BLaER1 treated with 17β-estradiol and CSF1 and Interleukin-3, amounts not matched to agents 10 nM and 100 nM (cell line): ENCODE results near the gene SRD5A1.
A peak's percentile ranks its signal among the peaks of the same experiment; 100 is the strongest.

Experiments used
- H3K27ac ChIP-seq, 11 experiments: shearing (Covaris generic); formaldehyde crosslinking; 2 replicates each; pipeline ENCODE4 v1.8.1; 2022
- H3K27me3 ChIP-seq, 11 experiments: shearing (Covaris generic); formaldehyde crosslinking; 2 replicates each; pipeline ENCODE4 v1.8.1; 2022
- H3K36me3 ChIP-seq, 11 experiments: shearing (Covaris generic); formaldehyde crosslinking; 2 replicates each; pipeline ENCODE4 v1.8.1; 2022
- H3K4me1 ChIP-seq, 10 experiments: shearing (Covaris generic); formaldehyde crosslinking; 2 replicates each; pipeline ENCODE4 v1.8.1; 2022
- H3K4me2 ChIP-seq, 11 experiments: shearing (Covaris generic); formaldehyde crosslinking; 2 replicates each; pipeline ENCODE4 v1.8.1; 2022
- H3K4me3 ChIP-seq, 10 experiments: shearing (Covaris generic); formaldehyde crosslinking; 2 replicates each; pipeline ENCODE4 v1.8.1; 2022
- H3K9ac ChIP-seq, 11 experiments: shearing (Covaris generic); formaldehyde crosslinking; 2 replicates each; pipeline ENCODE4 v1.8.1; 2022
- H3K9me3 ChIP-seq, 11 experiments: shearing (Covaris generic); formaldehyde crosslinking; replicated peaks in 1 of 11; 2 replicates each; pipeline ENCODE4 v1.8.1; 2022
- H4K20me1 ChIP-seq, 11 experiments: shearing (Covaris generic); formaldehyde crosslinking; 2 replicates each; pipeline ENCODE4 v1.8.1; 2022
- Cebpa-rat ChIP-seq, 11 experiments: shearing (Covaris generic); IDR thresholded peaks; 2 replicates each; pipeline ENCODE4 v1.8.1; 2022

Gene SRD5A1

GRCh38 chr5:6632324-6632887, 834 bp upstream of the SRD5A1 start:
- H3K4me1 ChIP-seq, result peaks cover 19 to 32% (median 24%) of the 10 kb centered on the region in 10 experiments
- peaks cover 42 to 47% (median 44%) of the 10 kb centered on the region in 11 experiments for H3K36me3 ChIP-seq
- peak overlapping the region; percentile 90 to 99 (median 97) for H3K9ac ChIP-seq
- H4K20me1 ChIP-seq, result peaks cover 45 to 77% (median 59%) of the 10 kb centered on the region in 11 experiments; a peak in 21 of 22 replicates
- H3K9me3 ChIP-seq, result no peaks in the 10 kb centered on the region
- no peak for TF ChIP-seq Cebpa-rat (IDR thresholded peaks at IDR 0.05)
- H3K27ac ChIP-seq, result peak overlapping the region; percentile 92 to 100 (median 98)
- peak overlapping the region; percentile 85 to 96 (median 94) for H3K4me2 ChIP-seq
- peak overlapping the region; percentile 84 to 99 (median 96) for H3K4me3 ChIP-seq
- no peaks in the 10 kb centered on the region; a peak in 1 of 22 replicates for H3K27me3 ChIP-seq

GRCh38 chr5:6633469-6634245, 417 bp downstream of the SRD5A1 start:
- H3K27ac ChIP-seq, result peak overlapping the region in 10 of 11 experiments; percentile 92 to 100 (median 98); a peak in 20 of 22 replicates
- H3K9me3 ChIP-seq, result no peaks in the 10 kb centered on the region
- H3K36me3 ChIP-seq, result peaks cover 29 to 41% (median 31%) of the 10 kb centered on the region in 11 experiments
- TF ChIP-seq Cebpa-rat (IDR thresholded peaks at IDR 0.05), result no peak
- H3K4me3 ChIP-seq, result peak overlapping the region; percentile 84 to 99 (median 96)
- H3K4me1 ChIP-seq, result peaks cover 19 to 32% (median 24%) of the 10 kb centered on the region in 10 experiments
- H4K20me1 ChIP-seq, result peaks cover 36 to 72% (median 46%) of the 10 kb centered on the region in 11 experiments; a peak in 21 of 22 replicates
- H3K9ac ChIP-seq, result peak overlapping the region; percentile 90 to 99 (median 97)
- H3K27me3 ChIP-seq, result no peaks in the 10 kb centered on the region; a peak in 1 of 22 replicates
- H3K4me2 ChIP-seq, result peak overlapping the region; percentile 82 to 96 (median 94)

GRCh38 chr5:6634306-6634705, 1.1 kb downstream of the SRD5A1 start:
- Histone ChIP-seq H3K27ac (peak overlapping the region in 9 of 11 experiments; percentile 92 to 100 (median 97); a peak in 12 of 22 replicates), H3K9ac (peak overlapping the region; percentile 90 to 99 (median 97))

GRCh38 chr5:6634788-6635430, 1.7 kb downstream of the SRD5A1 start:
- Histone ChIP-seq H3K9ac (peak overlapping the region in 1 of 11 experiments; percentile 14; a peak in 1 of 22 replicates), H3K4me3 (peak overlapping the region in 6 of 10 experiments; percentile 84 to 99 (median 96); a peak in 5 of 20 replicates), H3K27ac (peak overlapping the region in 1 of 11 experiments; percentile 7; a peak in 1 of 22 replicates), H3K27me3 (no peaks in the 10 kb centered on the region; a peak in 1 of 22 replicates), H3K4me1 (peaks cover 19 to 32% (median 24%) of the 10 kb centered on the region in 10 experiments), H3K36me3 (peaks cover 17 to 30% (median 19%) of the 10 kb centered on the region in 11 experiments), H4K20me1 (peaks cover 23 to 59% (median 34%) of the 10 kb centered on the region in 11 experiments; a peak in 21 of 22 replicates), H3K9me3 (no peaks in the 10 kb centered on the region), H3K4me2 (peak overlapping the region; percentile 75 to 96 (median 93))
- no peak for TF ChIP-seq Cebpa-rat (IDR thresholded peaks at IDR 0.05)

More at GRCh38 chr5:6634306-6634705, 1.1 kb downstream of the SRD5A1 start:
- H3K4me1 ChIP-seq, result peaks cover 19 to 32% (median 24%) of the 10 kb centered on the region in 10 experiments
- H3K9me3 ChIP-seq, result no peaks in the 10 kb centered on the region
- peaks cover 23 to 35% (median 25%) of the 10 kb centered on the region in 11 experiments for H3K36me3 ChIP-seq
- no peak for TF ChIP-seq Cebpa-rat (IDR thresholded peaks at IDR 0.05)
- H3K27me3 ChIP-seq, result no peaks in the 10 kb centered on the region; a peak in 1 of 22 replicates
- peaks cover 29 to 65% (median 40%) of the 10 kb centered on the region in 11 experiments; a peak in 21 of 22 replicates for H4K20me1 ChIP-seq
- H3K4me3 ChIP-seq, result peak overlapping the region; percentile 84 to 99 (median 96)
- H3K4me2 ChIP-seq, result peak overlapping the region; percentile 82 to 96 (median 94)

- H3K4me3 ChIP-seq, result no peak overlapping the region
- no peak for TF ChIP-seq Cebpa-rat (IDR thresholded peaks at IDR 0.05)
- H3K4me1 ChIP-seq, result peaks cover 12 to 21% (median 16%) of the 10 kb centered on the region in 10 experiments
- H3K27ac ChIP-seq, result no peak overlapping the region
- no peak overlapping the region for H3K4me2 ChIP-seq
- H3K27me3 ChIP-seq, result no peaks in the 10 kb centered on the region; a peak in 1 of 22 replicates
- peaks cover 9 to 45% (median 20%) of the 10 kb centered on the region in 11 experiments; a peak in 21 of 22 replicates for H4K20me1 ChIP-seq
- no peaks in the 10 kb centered on the region for H3K9me3 ChIP-seq
- peaks cover 3 to 27% (median 5%) of the 10 kb centered on the region in 11 experiments; a peak in 21 of 22 replicates for H3K36me3 ChIP-seq
- no peak overlapping the region for H3K9ac ChIP-seq
Observed at GRCh38 chr5:6636293-6636692, 3.1 kb downstream of the SRD5A1 start.

GRCh38 chr5:6637022-6637421, 3.8 kb downstream of the SRD5A1 start:
- TF ChIP-seq Cebpa-rat (IDR thresholded peaks at IDR 0.05), result no peak
- H3K4me2 ChIP-seq, result no peak overlapping the region
- H3K27me3 ChIP-seq, result no peaks in the 10 kb centered on the region; a peak in 1 of 22 replicates
- H3K36me3 ChIP-seq, result peaks cover 0 to 26% (median 0%) of the 10 kb centered on the region in 11 experiments; a peak in 4 of 22 replicates
- H3K4me1 ChIP-seq, result peaks cover 6 to 16% (median 11%) of the 10 kb centered on the region in 10 experiments; a peak in 16 of 20 replicates
- H3K4me3 ChIP-seq, result no peak overlapping the region
- no peak overlapping the region for H3K9ac ChIP-seq
- H3K27ac ChIP-seq, result no peak overlapping the region
- H3K9me3 ChIP-seq, result no peaks in the 10 kb centered on the region
- peaks cover 2 to 38% (median 13%) of the 10 kb centered on the region in 11 experiments; a peak in 18 of 22 replicates for H4K20me1 ChIP-seq

GRCh38 chr5:6637590-6637989, 4.3 kb downstream of the SRD5A1 start:
- Histone ChIP-seq H3K27me3 (no peaks in the 10 kb centered on the region; a peak in 1 of 22 replicates), H3K4me1 (peaks cover 6 to 16% (median 11%) of the 10 kb centered on the region in 10 experiments; a peak in 16 of 20 replicates), H3K9me3 (no peaks in the 10 kb centered on the region), H3K36me3 (peaks cover 0 to 26% (median 0%) of the 10 kb centered on the region in 11 experiments; a peak in 3 of 22 replicates), H3K27ac (no peak overlapping the region), H3K4me3 (no peak overlapping the region), H3K9ac (no peak overlapping the region), H3K4me2 (no peak overlapping the region), H4K20me1 (peaks cover 0 to 32% (median 12%) of the 10 kb centered on the region in 11 experiments; a peak in 13 of 22 replicates)
- TF ChIP-seq Cebpa-rat (IDR thresholded peaks at IDR 0.05), result no peak

GRCh38 chr5:6638236-6638635, 5.0 kb downstream of the SRD5A1 start:
- Histone ChIP-seq H4K20me1 (peaks cover 0 to 32% (median 11%) of the 10 kb centered on the region in 11 experiments; a peak in 11 of 22 replicates), H3K9ac (no peak overlapping the region), H3K4me3 (no peak overlapping the region), H3K27me3 (no peaks in the 10 kb centered on the region; a peak in 1 of 22 replicates), H3K27ac (no peak overlapping the region), H3K36me3 (peaks cover 0 to 30% (median 0%) of the 10 kb centered on the region in 11 experiments; a peak in 4 of 22 replicates), H3K9me3 (no peaks in the 10 kb centered on the region), H3K4me2 (no peak overlapping the region), H3K4me1 (peaks cover 6 to 16% (median 11%) of the 10 kb centered on the region in 10 experiments; a peak in 16 of 20 replicates)
- TF ChIP-seq Cebpa-rat (IDR thresholded peaks at IDR 0.05), result no peak
